HG03460 (cell line): ENCODE data around the gene CD2.
A peak's percentile ranks its signal among the peaks of the same experiment; 100 is the strongest.
"Not testable (repeated sequence)": the region's sequence is repeated elsewhere in the genome, so short reads cannot be mapped to it uniquely, and the experiment has no call there.

Source experiments
- ATAC-seq: cut with Tn5 transposase; IDR thresholded peaks from one replicate; pipeline ENCODE4 v1.9.1; 2021; ENCODE audit not compliant: unreplicated experiment

The CD2 gene

GRCh38 chr1:116731439-116731838, 22.8 kb upstream of the CD2 start:
- ATAC-seq, result no peak

DNA sequence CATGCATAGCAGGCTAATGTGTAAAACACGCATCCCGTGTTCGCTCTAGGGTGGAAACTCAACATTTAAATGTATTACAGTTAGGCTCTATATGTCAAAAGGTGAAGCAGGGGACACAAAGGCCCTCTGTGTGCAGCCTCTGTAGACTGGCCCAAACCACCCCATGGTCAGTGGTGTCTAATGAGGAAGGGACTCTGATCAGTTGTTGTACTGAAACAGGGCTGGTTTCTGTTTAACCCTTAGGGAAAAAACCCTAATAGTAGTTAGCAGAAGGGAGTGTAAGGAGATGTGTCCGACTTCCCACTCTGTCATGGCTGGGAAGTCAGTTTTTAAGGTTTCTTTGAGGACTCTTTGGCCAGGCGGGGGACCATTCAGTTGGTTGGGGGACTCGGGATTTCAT, 21.5 kb upstream of the CD2 start:
- no peak for ATAC-seq

GRCh38 chr1:116733476-116734365, 20.5 kb upstream of the CD2 start:
- ATAC-seq, result no peak

GRCh38 chr1:116735246-116735645, 19.0 kb upstream of the CD2 start:
- ATAC-seq, result no peak

- ATAC-seq, result no peak
Observed at GRCh38 chr1:116737020-116737854, 17.0 kb upstream of the CD2 start.

GRCh38 chr1:116737855-116738321, 16.3 kb upstream of the CD2 start:
- ATAC-seq, result no peak

DNA sequence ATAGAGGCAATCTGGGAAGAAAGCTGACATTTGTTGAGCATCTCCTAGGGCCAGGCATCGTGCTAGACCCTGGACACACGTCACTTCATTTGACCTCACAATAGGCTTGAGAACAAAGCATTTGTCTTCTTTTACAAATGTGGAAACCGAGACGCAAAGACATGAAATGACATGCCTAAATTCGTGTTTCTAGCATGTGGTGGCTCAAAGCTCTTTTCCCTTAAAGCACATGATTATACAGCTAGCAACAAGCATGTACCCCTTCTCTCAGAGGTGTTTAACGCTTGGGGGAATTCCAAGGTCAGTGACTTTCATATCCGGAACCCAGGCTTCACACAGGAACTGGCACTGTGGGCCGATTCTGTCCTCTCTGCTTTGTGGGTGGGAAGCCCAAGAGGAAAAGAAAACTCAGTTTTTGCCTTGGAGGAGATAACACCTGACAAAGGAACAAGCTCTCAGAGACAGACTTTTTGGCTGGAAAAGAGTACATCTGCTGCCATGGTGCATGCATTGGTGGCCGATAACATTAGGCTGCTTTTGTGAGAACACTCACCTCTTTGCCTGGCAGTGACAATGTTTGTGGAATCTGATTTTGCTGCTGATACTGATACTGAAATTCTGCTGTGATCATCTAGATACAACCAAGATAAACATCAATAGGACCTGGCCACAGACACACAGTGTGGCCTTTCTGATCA, 15.4 kb upstream of the CD2 start:
- peak; percentile 72 for ATAC-seq

DNA sequence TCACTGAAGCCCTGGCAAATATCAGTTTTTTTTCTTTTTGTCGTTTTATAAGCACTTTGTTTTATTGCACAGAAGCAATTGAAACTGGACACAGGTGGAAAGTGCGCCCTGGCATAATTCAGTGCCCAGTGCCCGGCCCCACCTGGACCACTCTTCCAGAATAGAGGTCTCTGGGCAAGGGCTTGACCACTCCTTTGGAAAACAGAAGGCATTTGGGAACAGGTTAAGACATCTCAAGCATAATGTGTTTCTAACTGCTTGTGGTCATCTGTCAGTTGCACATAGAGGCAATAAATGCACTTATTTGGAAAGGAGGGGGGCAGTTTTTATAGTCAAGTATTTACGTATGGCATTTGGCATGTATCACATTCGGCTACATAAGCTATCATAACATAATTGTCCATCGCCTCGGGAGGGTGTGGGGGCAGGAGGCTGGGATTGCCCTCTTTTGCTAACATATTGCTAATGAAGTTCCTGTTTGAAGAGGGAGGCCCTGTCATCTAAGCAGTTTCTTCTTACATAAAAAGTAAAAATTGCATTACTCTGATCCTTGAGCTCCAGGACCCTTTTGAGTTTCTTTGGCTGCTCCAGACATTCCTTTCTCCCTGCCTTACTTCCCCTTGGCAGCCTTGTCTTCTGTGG, 14.7 kb upstream of the CD2 start:
- no peak for ATAC-seq

DNA sequence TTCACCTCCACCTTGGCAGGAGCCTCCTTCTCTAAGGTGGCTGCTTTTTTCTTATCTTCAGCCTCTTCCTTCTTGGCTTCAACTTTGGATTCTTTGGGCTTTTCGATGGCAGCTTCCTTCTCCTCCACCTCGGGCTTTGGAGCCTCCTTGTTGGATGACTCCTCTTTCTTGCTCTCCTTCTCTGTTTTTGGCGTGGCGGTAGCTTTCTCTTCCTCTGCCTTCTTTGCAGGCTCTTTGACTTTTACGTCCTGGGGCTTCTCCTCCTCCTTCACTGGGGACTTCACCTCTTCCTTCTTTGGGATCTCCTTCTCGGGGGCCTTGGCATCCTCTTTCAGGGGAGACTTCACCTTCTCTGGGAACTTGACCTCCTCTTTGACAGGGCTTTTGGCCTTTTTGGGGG, 13.9 kb upstream of the CD2 start:
- no peak for ATAC-seq

DNA sequence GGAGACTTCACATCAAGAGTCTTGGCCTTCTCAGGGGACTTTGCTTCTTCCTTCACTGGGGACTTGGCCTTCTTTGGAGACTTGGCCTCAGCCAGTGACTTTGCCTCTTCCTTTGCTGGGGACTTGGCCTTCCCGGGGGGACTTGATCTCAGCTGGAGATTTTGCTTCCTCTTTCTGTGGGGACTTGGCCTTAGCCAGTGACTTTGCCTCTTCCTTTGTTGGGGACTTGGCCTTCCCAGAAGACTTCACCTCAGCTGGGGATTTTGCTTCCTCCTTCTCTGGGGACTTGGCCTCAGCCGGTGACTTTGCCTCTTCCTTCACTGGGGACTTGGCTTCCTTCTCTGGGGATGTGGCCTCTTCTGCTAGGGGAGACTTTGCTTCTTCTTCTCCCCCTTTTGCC, 13.5 kb upstream of the CD2 start:
- ATAC-seq, result no peak

DNA sequence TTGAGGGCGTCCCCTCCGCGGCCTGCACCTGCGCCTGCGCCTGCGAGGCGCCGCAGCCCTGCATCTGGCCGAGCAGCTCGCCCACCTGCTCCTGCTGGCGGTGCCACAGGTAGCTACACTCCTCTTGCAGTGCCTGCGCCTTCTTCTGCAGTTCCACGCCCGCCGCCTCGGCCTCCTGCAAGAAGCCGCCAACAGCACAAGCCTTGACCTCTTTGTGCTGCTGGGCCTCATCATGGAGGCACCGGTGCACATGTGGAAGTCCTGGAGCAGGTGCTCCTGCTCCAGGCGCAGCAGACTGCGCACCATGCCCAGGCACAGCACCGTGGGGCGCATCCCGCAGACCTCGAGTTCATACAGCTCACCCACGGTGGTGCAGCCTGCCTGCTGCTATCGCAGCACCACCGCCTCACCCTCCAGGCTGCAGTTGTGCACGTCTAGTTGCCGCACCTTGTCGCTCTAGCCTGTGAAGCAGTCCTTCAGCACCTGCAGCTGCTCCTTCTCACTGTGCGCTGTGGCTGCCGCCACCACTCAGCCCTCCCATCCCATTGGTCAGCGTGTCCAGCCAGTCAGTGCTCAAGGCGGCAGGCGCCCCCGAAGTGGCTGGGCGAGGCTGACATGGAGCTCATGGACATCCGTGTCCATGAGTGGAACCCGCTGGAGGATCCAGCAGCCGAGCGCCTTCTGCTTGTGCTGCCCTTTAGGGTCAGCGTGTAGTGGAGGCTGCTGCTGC, 12.2 kb upstream of the CD2 start:
- no peak for ATAC-seq

GRCh38 chr1:116743535-116743934, 10.7 kb upstream of the CD2 start:
- no peak for ATAC-seq

DNA sequence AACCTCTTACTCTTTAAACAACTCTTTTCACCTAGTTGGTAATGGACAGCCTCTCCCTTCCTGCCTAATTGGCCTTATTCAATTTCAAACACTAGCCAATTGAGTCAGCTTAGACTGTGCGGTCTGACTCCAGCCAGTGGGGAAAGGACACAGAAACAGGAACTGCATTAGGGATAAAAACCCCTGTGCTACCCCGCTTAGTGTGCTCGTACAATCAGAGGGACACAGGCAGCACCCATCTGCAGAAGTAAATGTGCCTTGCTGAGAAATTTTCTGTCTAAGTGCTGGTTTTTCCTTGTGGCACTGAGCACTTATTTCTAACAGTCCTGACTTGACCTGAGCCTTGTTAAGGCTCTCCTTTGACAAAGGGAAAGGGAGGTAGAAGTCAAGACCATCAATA, 6.0 kb upstream of the CD2 start:
- ATAC-seq, result no peak

GRCh38 chr1:116751146-116751545, 3.1 kb upstream of the CD2 start:
- no peak for ATAC-seq

DNA sequence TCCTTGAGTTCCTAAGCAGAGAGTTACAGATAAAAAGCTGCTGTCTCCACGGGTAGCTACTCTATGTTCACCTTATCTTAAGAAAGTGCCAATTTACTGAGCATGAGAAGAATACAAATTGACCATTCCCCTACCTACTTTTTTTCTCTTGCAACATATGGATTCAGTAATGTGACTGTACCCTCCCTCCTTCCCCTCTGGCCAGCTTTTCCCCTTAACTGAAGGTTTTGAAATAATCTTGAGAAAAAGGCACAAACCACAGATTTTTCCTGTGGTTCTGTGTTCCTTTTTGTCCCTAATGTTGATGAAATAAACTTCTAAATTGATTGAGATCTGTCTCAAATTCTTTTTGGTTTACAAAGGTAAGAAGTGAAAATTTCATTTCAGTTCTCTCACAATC, 2.6 kb upstream of the CD2 start:
- no peak for ATAC-seq

GRCh38 chr1:116753312-116753711, 918 bp upstream of the CD2 start:
- no peak for ATAC-seq

DNA sequence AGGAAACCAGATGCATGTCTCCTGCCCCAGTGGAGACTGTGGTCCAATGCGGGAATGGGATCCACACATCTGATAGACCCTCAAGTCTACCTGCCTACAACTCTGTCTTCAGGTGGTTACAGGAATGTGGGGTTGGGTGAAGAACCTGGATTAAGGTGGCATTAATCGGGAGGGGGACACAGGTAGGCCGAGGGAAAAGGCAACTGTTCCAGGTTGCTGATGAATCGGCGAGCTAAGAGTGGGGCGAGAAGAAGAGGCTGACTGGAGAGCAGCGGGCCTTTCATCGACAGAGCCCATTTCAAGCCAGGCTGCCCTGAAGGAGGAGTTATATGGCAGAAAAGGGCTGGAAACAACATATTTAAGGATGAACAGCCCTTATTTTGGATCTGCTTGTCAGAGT, 836 bp downstream of the CD2 start:
- no peak for ATAC-seq

GRCh38 chr1:116755681-116756080, 1.5 kb downstream of the CD2 start:
- ATAC-seq, result no peak

DNA sequence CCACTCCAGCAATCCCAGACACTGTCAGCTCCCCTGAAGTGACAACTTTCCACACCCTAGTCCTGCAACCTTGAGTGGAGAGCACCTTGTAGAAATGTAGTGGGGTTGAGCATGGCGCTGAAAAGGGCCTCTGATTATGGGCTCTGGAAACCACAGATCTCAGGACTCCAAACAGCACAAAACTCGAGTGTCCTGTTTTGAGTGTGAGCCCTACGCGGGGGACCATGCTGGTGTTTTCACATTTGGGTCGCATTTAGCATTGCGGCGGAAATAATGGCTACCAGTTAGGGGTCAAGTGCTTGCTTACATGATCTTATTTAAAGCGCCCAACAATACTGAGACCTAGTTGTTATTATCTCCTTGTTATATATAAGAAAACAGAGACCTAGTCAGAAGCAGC, 1.9 kb downstream of the CD2 start:
- not testable (repeated sequence) for ATAC-seq

- not testable (repeated sequence) for ATAC-seq
Observed at GRCh38 chr1:116758456-116758815, 4.2 kb downstream of the CD2 start.
